Endothelial cell of umbilical vein (primary cell): ENCODE measurements around the gene ACO2. TPM values are rescaled to one million over a fixed set of nuclear protein-coding genes. Genes with fewer than 3 reads are reported as not detected.

Experiments
- BruUV-seq: library from RNA; stranded (reverse); fragments of 400-500 nt; replicated peaks from 2 replicates; lab custom pipeline; 2021; lab: Mats Ljungman, UMichigan
- CTCF ChIA-PET: fragments of 300-600, 350-600 bp; sonication (Branson Sonifier 250); formaldehyde crosslinking; loops from one replicate; lab custom pipeline; 2021; ENCODE audit warnings: antibody characterized with exemption, inconsistent platforms; lab: Charles Lee
- POLR2A ChIA-PET: fragments of 300-600, 350-600 bp; sonication (Branson Sonifier 250); formaldehyde crosslinking; loops from one replicate; lab custom pipeline; 2021; ENCODE audit warnings: antibody characterized with exemption, inconsistent platforms; lab: Charles Lee
- DNase-seq: peaks from one replicate; pipeline ENCODE4 v3.0.0-alpha.2; 2011; ENCODE audit warnings: low read depth, low spot score
- FAIRE-seq: peaks from 2 replicates; lab custom pipeline; 2011; peaks lifted over from hg19 to GRCh38; lab: Jason Lieb, UNC
- H2AFZ ChIP-seq: 2 replicates; pipeline ENCODE4 v1.6.0; 2012; ENCODE audit warnings: low read depth, low read length, control low read depth, inconsistent platforms
- H3K27ac ChIP-seq: 2 replicates; pipeline ENCODE4 v1.5.1; 2011; ENCODE audit warnings: low read depth, mild to moderate bottlenecking, control low read depth, low read length, moderate library complexity; ENCODE audit not compliant: insufficient read depth
- H3K27me3 ChIP-seq, 2 experiments: 2 replicates each; pipeline versions ENCODE4 v1.6.0 to v1.6.1; 2011; ENCODE audit warnings: low read length in 2 of 2, mixed read lengths in 1 of 2; ENCODE audit not compliant: control insufficient read depth in 2 of 2, insufficient read depth in 2 of 2
- H3K36me3 ChIP-seq, 2 experiments: 2 replicates in 1 of 2; 3 replicates in 1 of 2; pipeline ENCODE4 v1.5.1; 2011; ENCODE audit warnings: low read length in 2 of 2, mild to moderate bottlenecking in 1 of 2, moderate library complexity in 1 of 2; ENCODE audit not compliant: control insufficient read depth in 2 of 2, insufficient read depth in 2 of 2; ENCODE audit errors: extremely low read depth in 1 of 2
- H3K4me1 ChIP-seq: 3 replicates; pipeline ENCODE4 v1.5.1; 2011; ENCODE audit warnings: mild to moderate bottlenecking, low read length; ENCODE audit not compliant: control insufficient read depth, insufficient read depth; ENCODE audit errors: extremely low read depth
- H3K4me2 ChIP-seq: 2 replicates; pipeline ENCODE4 v1.6.1; 2011; ENCODE audit warnings: low read length, control low read depth, mixed read lengths; ENCODE audit not compliant: insufficient read depth
- H3K4me3 ChIP-seq, 3 experiments: fragments of 200-600 bp in 1 of 3; sonication (generic), shearing (Covaris generic) in 1 of 3; replicated peaks in 1 of 3; 2 replicates each; pipeline ENCODE4 v1.5.1; 2011 to 2016; ENCODE audit warnings: control low read depth in 3 of 3, low read length in 3 of 3, mild to moderate bottlenecking in 2 of 3, inconsistent platforms in 1 of 3, low read depth in 1 of 3, moderate library complexity in 1 of 3; ENCODE audit not compliant: insufficient read depth in 1 of 3
- H3K79me2 ChIP-seq: 2 replicates; pipeline ENCODE4 v1.6.0; 2012; ENCODE audit warnings: low read length, inconsistent platforms; ENCODE audit not compliant: control insufficient read depth, insufficient read depth
- H3K9ac ChIP-seq: replicated peaks from 2 replicates; pipeline ENCODE3; 2011; ENCODE audit warnings: low read length, control low read depth; ENCODE audit not compliant: insufficient read depth; ENCODE audit errors: extremely low read depth
- H3K9me1 ChIP-seq: replicated peaks from 3 replicates; pipeline ENCODE4 v1.6.0; 2011; ENCODE audit warnings: mild to moderate bottlenecking, low read length; ENCODE audit not compliant: control insufficient read depth, insufficient read depth; ENCODE audit errors: extremely low read depth
- H3K9me3 ChIP-seq: replicated peaks from 2 replicates; pipeline ENCODE4 v1.5.1; 2012; ENCODE audit warnings: low read length, inconsistent platforms; ENCODE audit not compliant: control insufficient read depth, insufficient read depth
- H4K20me1 ChIP-seq: replicated peaks from 2 replicates; pipeline ENCODE3; 2011; ENCODE audit warnings: mild to moderate bottlenecking, low read length; ENCODE audit not compliant: control insufficient read depth, insufficient read depth; ENCODE audit errors: extremely low read depth
- EZH2 ChIP-seq: IDR thresholded peaks from 2 replicates; pipeline ENCODE4 v1.6.1; 2012; ENCODE audit warnings: borderline replicate concordance, low read depth, mild to moderate bottlenecking, moderate library complexity, low read length, inconsistent platforms; ENCODE audit not compliant: severe bottlenecking
- FOS ChIP-seq: IDR thresholded peaks from 2 replicates; pipeline ENCODE4 v1.6.1; 2011; ENCODE audit warnings: mild to moderate bottlenecking, low read length, moderate library complexity, borderline replicate concordance; ENCODE audit not compliant: insufficient read depth
- JUN ChIP-seq: IDR thresholded peaks from 2 replicates; pipeline ENCODE4 v1.6.1; 2011; ENCODE audit warnings: borderline replicate concordance, low read depth; ENCODE audit not compliant: insufficient read length, insufficient read depth
- MAX ChIP-seq: IDR thresholded peaks from 2 replicates; pipeline ENCODE4 v1.6.1; 2011; ENCODE audit not compliant: insufficient read depth, insufficient read length
- MYC ChIP-seq: IDR thresholded peaks from one replicate; pipeline ENCODE4 v1.6.1; 2011; ENCODE audit warnings: mild to moderate bottlenecking, low read depth, low read length
- POLR2A ChIP-seq: IDR thresholded peaks from 2 replicates; pipeline ENCODE4 v1.6.1; 2012; ENCODE audit warnings: low read depth, mild to moderate bottlenecking, control low read depth, low read length
- POLR2AphosphoS5 ChIP-seq: IDR thresholded peaks from 2 replicates; pipeline ENCODE4 v1.6.1; 2012; ENCODE audit warnings: low read depth, mild to moderate bottlenecking, control low read depth, low read length, moderate library complexity; ENCODE audit not compliant: insufficient read depth
- dilution Hi-C: fragments of 300-500 bp; cut with MboI; formaldehyde crosslinking; loops from one replicate; pipeline ENCODE4 v1.15.0; 2019; ENCODE audit warnings: low sequenced_read_pairs; ENCODE audit not compliant: extremely low pct_ligation_motif_present
- intact Hi-C: fragments of 100-400 bp; cut with micrococcal nuclease; formaldehyde crosslinking; loops from one replicate; pipeline ENCODE4 v1.10.0; 2022
- polyA plus RNA-seq, 4 experiments: library from polyadenylated mRNA; depleted of rRNA in 3 of 4; stranded (reverse) in 3 of 4; unstranded in 1 of 4; fragments of >200 nt; gene quantifications; 2 replicates each; pipeline versions ENCODE4 v1.2.1 to v1.2.3, GENCODE V29; 2011 to 2012; ENCODE audit warnings: missing spikeins in 1 of 4
- total RNA-seq: library from RNA; stranded (reverse); gene quantifications from 2 replicates; pipeline ENCODE4 v1.2.3, GENCODE V29; 2021

Gene ACO2
- total and polyA plus RNA-seq, 2 donors (not counting 3 experiments of a cell fraction or from before 2014, with no cell fraction given): 63.8 to 79.7 TPM

GRCh38 chr22:41425660-41426365, 43.1 kb upstream of the ACO2 start:
- DNase-seq: no peak
- Histone ChIP-seq H3K9me1 (no peaks in the 10 kb centered on the region), H3K4me1 (no peaks in the 10 kb centered on the region), H3K4me2 (no peak overlapping the region), H2AFZ (no peak overlapping the region), H4K20me1 (no peaks in the 10 kb centered on the region), H3K9me3 (no peaks in the 10 kb centered on the region), H3K27me3 (no peaks in the 10 kb centered on the region), H3K36me3 (peaks cover 0 to 6% of the 10 kb centered on the region in 2 experiments), H3K79me2 (no peaks in the 10 kb centered on the region), H3K27ac (no peak overlapping the region), H3K4me3 (no peak overlapping the region), H3K9ac (no peak overlapping the region)
- ChIA-PET CTCF (interaction anchor here (0.5 to 1.1 kb wide), 4 partner anchors 8 to 474 kb away, joined by 3 to 4 read pairs (median 3); partner anchors contain the start of gene RBX1), POLR2A (no interaction called here)
- dilution Hi-C loops (no loop called here), intact Hi-C loops (no loop called here)
- TF ChIP-seq MAX (no peak), POLR2A (no peak), MYC (no peak), POLR2AphosphoS5 (no peak), JUN (no peak), EZH2 (no peak), FOS (no peak)
- no peak for FAIRE-seq
- no TSS peak for BruUV-seq
